KG1 (cell line): Measurements from ENCODE around the gene C4orf33.
A peak's percentile ranks its signal among the peaks of the same experiment; 100 is the strongest.
"Not testable (repeated sequence)": the region's sequence is repeated elsewhere in the genome, so short reads cannot be mapped to it uniquely, and the experiment has no call there.

Source experiments
- DNase-seq: peaks from one replicate; lab custom pipeline; 2025; lab: John Stamatoyannopoulos, UW

C4orf33 gene, protein sequence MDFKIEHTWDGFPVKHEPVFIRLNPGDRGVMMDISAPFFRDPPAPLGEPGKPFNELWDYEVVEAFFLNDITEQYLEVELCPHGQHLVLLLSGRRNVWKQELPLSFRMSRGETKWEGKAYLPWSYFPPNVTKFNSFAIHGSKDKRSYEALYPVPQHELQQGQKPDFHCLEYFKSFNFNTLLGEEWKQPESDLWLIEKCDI

GRCh38 chr4:129095811-129096454 lies at the start of gene C4orf33:
Gene C4orf33, plus strand, starts transcription at chr4:129096152. Its CDS starts 6,459 bp downstream, at chr4:129102611.
- peak; percentile 85 for DNase-seq

- no peak for DNase-seq
These were observed 36.9 kb upstream of the C4orf33 start for GRCh38 chr4:129059028-129059427.

GRCh38 chr4:129062580-129062979 lies 33.4 kb upstream of the C4orf33 start:
- no peak for DNase-seq

- no peak for DNase-seq
These were observed 32.3 kb upstream of the C4orf33 start for GRCh38 chr4:129063640-129064039.

DNA sequence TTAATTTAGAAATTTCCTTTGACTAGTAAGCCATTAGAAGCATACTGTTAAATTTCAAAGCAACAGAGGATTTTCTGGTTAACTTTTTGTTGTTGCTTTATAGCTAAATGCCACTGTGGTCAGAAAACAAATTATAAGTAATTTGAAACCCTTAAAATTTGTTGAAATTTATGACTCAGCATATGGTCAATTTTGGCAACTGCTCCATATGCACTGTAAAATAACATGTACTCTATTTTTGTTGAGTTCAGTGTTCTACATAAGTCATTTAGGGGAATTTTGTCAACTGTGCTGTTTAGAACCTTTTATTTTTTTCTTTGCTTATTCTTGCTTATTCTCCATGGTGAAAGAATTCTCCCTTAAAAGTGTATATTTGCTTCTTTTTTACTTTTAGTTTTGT lies 31.2 kb upstream of the C4orf33 start:
- no peak for DNase-seq

- DNase-seq: not testable (repeated sequence)
These were observed 26.4 kb upstream of the C4orf33 start for GRCh38 chr4:129069537-129069936.

DNA sequence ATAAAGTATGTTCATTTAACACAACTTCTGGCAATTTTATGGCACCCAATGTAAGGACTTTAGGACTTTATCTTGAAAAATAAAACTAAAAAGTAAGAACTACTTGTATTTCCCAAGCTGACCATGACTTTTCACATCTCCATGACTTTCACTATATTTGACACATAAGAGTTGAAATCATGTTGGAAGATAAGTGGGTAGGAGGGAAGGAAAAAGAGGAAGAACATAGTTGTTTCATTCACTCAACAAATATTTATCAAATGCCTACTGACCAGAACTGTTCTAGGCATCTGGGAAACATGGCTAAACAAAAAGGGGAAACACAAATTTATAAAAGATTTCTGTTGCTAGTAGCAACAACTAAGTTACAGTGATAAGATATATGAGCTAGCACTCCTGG lies 18.6 kb upstream of the C4orf33 start:
- no peak for DNase-seq

GRCh38 chr4:129080129-129080528 lies 15.8 kb upstream of the C4orf33 start:
- DNase-seq: no peak

- no peak for DNase-seq
These were observed 13.7 kb upstream of the C4orf33 start for GRCh38 chr4:129082302-129082701.

DNA sequence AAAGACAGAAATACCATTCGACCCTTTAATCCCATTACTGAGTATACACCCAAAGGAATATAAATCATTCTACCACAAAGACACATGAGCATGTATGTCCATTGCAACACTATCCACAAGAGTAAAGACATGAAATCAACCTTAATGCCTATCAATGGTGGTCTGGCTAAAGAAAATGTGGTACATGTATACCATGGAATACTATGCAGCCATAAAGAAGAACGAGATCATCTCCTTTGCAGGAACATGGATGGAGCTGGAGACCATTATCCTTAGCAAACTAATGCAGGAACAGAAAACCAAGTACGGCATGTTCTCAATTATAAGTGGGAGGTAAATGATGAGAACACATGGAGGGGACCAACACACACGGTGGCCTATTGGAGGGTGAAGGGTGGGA lies 10.5 kb upstream of the C4orf33 start:
- no peak for DNase-seq

DNA sequence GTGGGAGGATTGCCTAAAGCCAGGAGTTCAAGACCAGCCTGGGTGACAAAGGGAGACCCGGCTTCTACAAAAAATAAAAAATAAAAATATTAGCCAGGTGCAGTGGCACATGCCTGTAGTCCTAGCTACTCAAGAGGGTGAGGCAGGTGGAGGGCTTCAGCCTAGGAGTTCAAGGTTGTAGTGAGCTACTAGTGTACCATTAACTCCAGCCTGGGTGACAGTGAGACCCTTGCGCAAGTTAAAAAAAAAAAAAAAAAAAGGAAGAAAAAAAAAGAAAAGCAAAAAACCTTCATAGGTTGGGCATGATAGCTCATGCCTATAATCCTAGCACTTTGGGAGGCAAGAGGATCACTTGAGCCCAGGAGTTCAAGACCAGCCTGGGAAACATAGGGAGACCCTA lies 8.4 kb upstream of the C4orf33 start:
- DNase-seq: no peak

DNA sequence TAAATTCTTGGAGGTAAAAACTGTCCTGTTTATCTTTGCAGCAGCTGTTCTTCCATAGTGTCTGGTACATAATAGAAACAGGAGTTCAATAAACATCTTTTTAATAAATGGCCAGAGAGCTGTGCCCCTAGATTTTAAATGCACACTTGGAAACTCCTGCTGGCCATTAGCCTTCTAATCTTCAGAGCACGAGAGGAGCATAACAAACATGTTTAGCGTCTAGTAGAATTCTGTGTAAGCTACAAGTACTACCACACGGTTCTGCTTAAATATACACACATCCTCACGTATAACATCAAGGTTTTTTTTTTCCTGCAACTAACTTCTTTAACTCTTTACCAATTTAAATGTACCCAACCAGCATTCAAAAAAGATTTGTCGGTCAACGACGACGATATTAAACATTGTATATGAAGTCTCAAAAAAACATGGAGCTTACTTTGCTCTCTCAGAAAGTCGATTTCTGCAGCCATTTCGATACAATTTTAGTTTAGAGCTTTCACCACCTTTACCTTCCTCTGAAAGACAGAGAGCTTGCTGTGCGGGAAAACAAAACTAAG lies 3.2 kb upstream of the C4orf33 start:
- DNase-seq: no peak

DNA sequence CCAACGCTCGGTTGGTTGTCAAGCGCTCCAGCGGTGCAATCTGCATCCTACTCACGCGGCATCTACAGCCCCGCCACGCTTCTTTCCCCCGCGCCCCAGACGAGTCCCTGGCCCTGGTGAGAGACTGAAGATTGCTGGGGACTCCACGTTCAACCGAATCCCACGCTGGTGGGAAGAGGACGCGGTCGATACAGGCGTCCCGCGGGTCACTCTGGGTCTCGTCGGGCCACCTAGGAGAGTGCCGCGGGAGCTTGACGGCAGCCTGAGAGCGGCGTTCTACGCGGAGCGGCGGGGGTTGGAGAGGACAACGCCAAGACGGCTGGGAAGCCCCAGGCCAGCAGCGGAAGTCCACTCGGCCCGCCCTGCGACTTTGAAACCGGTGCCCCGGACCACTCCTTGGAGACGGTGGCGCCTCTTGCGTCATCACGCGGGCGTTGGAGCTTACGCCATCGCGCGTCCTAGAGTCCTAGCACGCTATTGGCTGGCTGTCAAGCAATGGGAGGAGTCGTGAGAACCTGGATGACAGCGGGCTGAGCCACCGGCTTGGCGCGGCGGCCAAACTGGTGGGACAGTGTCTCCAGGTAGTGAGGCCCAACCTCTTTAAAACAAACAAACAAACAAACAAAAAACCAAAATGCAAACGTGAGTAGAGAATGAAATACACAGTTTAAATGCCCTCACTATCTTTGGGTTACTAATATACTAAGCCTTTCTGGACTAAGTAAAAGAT lies 2.6 kb upstream of the C4orf33 start, which contains the start of gene SCLT1:
Gene SCLT1, minus strand, starts transcription at position 349 of the 730 bp plus-strand sequence. CDS start 436 bp downstream, outside the sequence.
- peak; percentile 87 for DNase-seq

- no peak for DNase-seq
These were observed 1.6 kb upstream of the C4orf33 start for GRCh38 chr4:129094347-129094746.

GRCh38 chr4:129098531-129099001 lies 2.6 kb downstream of the C4orf33 start:
- no peak for DNase-seq

- DNase-seq: no peak
These were observed 14.2 kb downstream of the C4orf33 start for GRCh38 chr4:129109965-129110824.

- no peak for DNase-seq
These were observed 15.0 kb downstream of the C4orf33 start for GRCh38 chr4:129110931-129111330.

GRCh38 chr4:129111919-129112318 lies 16.0 kb downstream of the C4orf33 start:
- DNase-seq: no peak

DNA sequence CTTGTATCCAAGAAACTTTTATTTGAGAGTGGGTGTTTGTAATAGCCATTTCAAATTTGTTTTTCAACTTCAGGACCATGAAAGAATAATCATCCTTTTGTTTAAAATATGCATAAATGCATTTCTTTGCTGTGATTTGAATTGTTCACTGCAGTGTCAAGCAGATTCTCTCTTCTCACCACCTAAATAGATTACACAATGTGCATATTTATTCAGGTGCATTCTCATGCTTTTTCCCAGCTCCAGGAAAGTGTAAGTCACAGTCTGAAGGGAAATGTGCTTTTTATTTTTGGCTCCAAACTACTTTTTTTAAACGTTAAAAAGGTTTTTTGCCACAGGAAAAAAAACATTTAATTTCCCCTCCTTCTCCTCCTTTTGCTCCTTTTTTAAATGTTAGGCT lies 17.5 kb downstream of the C4orf33 start:
- DNase-seq: no peak

DNA sequence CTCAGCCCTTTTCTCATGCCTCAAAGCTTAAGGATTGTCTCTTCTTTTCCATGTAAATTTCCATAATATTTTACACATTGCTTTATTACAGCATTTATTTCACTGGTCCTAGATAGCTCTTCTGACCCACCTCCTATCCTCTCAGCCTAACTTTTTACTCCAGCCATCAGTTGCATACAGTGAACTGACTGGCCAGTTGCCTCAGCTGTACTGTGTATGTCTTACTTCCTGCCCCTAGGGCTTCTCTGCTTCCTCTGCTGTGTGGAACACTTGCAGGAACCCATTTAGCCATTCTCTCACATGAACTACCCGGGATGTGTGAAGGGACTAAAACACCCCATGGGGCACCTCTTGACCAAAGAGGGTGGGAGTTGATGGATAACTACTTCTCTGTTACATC lies 18.0 kb downstream of the C4orf33 start:
- no peak for DNase-seq

GRCh38 chr4:129117705-129118104 lies 21.8 kb downstream of the C4orf33 start:
- no peak for DNase-seq

DNA sequence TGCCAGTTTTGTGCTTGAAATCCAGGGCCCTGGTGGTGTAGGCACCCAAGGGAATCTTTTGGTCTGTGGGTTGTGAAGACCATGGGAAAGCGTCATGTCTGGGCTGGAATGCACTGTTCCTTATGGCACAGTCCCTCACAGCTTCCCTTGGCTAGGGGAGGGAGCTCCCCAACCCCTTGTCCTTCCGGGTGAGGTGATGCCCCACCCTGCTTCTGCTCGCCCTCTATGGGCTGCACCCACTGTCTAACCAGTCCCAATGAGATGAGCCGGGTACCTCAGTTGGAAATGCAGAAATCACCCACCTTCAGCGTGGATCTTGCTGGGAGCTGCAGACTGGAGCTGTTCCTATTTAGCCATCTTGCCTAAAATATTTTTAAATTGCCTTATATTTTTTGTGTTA lies 30.7 kb downstream of the C4orf33 start:
- DNase-seq: not testable (repeated sequence)
